Spleen (tissue), 7 donors: ENCODE measurements around the gene BANP.

Experiments
- CTCF ChIP-seq, 11 experiments: fragments of 200-600 bp in 7 of 11; fragments of 450-650 bp in 4 of 11; sonication (generic) in 4 of 11; IDR thresholded peaks in 8 of 11; conservative IDR thresholded peaks in 3 of 11; 1 replicate in 7 of 11; 2 replicates in 4 of 11; pipeline versions ENCODE4 v1.4.0 to v1.8.0; 2016 to 2021; ENCODE audit warnings: antibody characterized with exemption in 11 of 11, inconsistent platforms in 4 of 11, mild to moderate bottlenecking in 1 of 11
- POLR2A ChIP-seq, 3 donors: fragments of 450-650 bp; IDR thresholded peaks; one replicate each; pipeline ENCODE4 v1.5.1; 2017; ENCODE audit warnings: antibody characterized with exemption in 3 of 3, mild to moderate bottlenecking in 1 of 3
- POLR2AphosphoS5 ChIP-seq, 3 donors: sonication (generic); formaldehyde crosslinking; IDR thresholded peaks; one replicate each; pipeline ENCODE4 v1.5.1; 2017; ENCODE audit warnings: antibody characterized with exemption in 3 of 3
- donor health status: DM: no; HTN: no; CAD: no; lungs with moderate emphysema.
- donor health status: DM: no; HTN: no; CAD: no.
- donor health status: DM: no; HTN: no; CAD: no.

DNA sequence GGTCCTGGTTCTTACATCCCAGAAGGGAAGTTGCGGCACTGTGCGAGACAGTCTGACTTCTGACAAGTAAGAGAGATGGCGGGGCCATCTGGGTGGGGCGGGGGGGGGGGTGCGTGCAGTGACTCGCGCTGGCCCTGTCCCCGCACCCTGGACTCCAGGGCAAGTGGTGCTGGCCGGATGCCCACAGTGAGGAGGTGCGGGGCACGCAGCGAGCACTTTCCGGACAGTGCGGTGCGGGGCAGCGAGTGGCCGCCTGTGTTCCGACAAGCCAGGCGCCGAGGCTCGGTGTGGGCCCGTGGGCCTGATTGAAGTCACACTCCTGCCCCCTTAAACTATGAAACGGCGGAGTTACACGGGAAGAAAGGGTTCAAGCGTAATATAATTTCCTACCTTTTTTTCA lies 106.4 kb downstream of the BANP start:
- no peak for TF ChIP-seq CTCF (IDR thresholded peaks at IDR 0.05 in 8 of 11, conservative IDR thresholded peaks at IDR 0.05 in 3 of 11)
- no peak for TF ChIP-seq POLR2AphosphoS5 (IDR thresholded peaks at IDR 0.05)
- TF ChIP-seq POLR2A (IDR thresholded peaks at IDR 0.05) = no peak
